HEK293 (cell line): ENCODE measurements around the gene CACNG1.

Experiments
- CTCF ChIA-PET: fragments of 350-600 bp; formaldehyde crosslinking; extraction: SDS; loops from one replicate; lab custom pipeline; 2021; ENCODE audit warnings: antibody characterized with exemption; lab: Yijun Ruan, JAX
- POLR2A ChIA-PET: fragments of 300-600 bp; formaldehyde crosslinking; extraction: SDS; loops from one replicate; lab custom pipeline; 2020; ENCODE audit warnings: antibody characterized with exemption, inconsistent platforms; lab: Yijun Ruan, JAX
- H3K27ac ChIP-seq: fragments of 200-500 bp; sonication (Bioruptor generic); 2 replicates; pipeline ENCODE4 v1.5.1; 2014; ENCODE audit warnings: low read depth, low read length, control low read depth, inconsistent platforms; ENCODE audit errors: extremely low read depth
- H3K36me3 ChIP-seq, 2 experiments: fragments of 200-500 bp in 1 of 2; sonication (Bioruptor generic) in 1 of 2; 1 replicate in 1 of 2; 2 replicates in 1 of 2; pipeline ENCODE4 v1.5.1; 2014 to 2017; ENCODE audit warnings: inconsistent platforms in 2 of 2, low read length in 2 of 2; ENCODE audit not compliant: control insufficient read depth in 2 of 2, insufficient read depth in 1 of 2
- H3K4me1 ChIP-seq: fragments of 200-500 bp; sonication (Bioruptor generic); 2 replicates; pipeline ENCODE4 v1.5.1; 2014; ENCODE audit warnings: mild to moderate bottlenecking, low read length, inconsistent platforms; ENCODE audit not compliant: control insufficient read depth, insufficient read depth
- H3K4me3 ChIP-seq: 2 replicates; pipeline ENCODE4 v1.5.1; 2011; ENCODE audit warnings: low read depth, mild to moderate bottlenecking, control low read depth, low read length, moderate library complexity
- H3K9me3 ChIP-seq: fragments of 200-500 bp; sonication (Bioruptor generic); 2 replicates; pipeline ENCODE4 v1.5.1; 2014; ENCODE audit warnings: low read depth, low read length, inconsistent platforms; ENCODE audit not compliant: control insufficient read depth, insufficient read depth
- CTCF ChIP-seq: fragments of 450-650 bp; formaldehyde crosslinking; IDR thresholded peaks from 2 replicates; pipeline ENCODE4 v1.5.1; 2016; ENCODE audit warnings: missing biosample characterization, missing genetic modification characterization
- IKZF3 ChIP-seq: fragments of 450-650 bp; IDR thresholded peaks from 2 replicates; pipeline ENCODE4 v1.5.0; 2018; ENCODE audit warnings: missing biosample characterization, mild to moderate bottlenecking, missing genetic modification characterization, moderate library complexity
- KLF10 ChIP-seq: fragments of 450-650 bp; IDR thresholded peaks from 2 replicates; pipeline ENCODE4 v1.5.1; 2018; ENCODE audit warnings: missing biosample characterization, mild to moderate bottlenecking, missing genetic modification characterization
- KLF17 ChIP-seq: fragments of 450-650 bp; formaldehyde crosslinking; IDR thresholded peaks from 2 replicates; pipeline ENCODE4 v1.5.1; 2016; ENCODE audit warnings: missing biosample characterization, missing genetic modification characterization
- KLF7 ChIP-seq: fragments of 450-650 bp; formaldehyde crosslinking; IDR thresholded peaks from 2 replicates; pipeline ENCODE4 v1.5.1; 2016; ENCODE audit warnings: missing biosample characterization, missing genetic modification characterization, borderline replicate concordance
- PRDM4 ChIP-seq: fragments of 450-650 bp; formaldehyde crosslinking; IDR thresholded peaks from 2 replicates; pipeline ENCODE4 v1.5.1; 2017; ENCODE audit warnings: missing biosample characterization, missing genetic modification characterization
- ZBTB26 ChIP-seq: fragments of 450-650 bp; formaldehyde crosslinking; optimal IDR thresholded peaks from 2 replicates; pipeline ENCODE3; 2016; ENCODE audit warnings: missing biosample characterization, mild to moderate bottlenecking, missing genetic modification characterization
- ZBTB44 ChIP-seq: fragments of 450-650 bp; IDR thresholded peaks from 2 replicates; pipeline ENCODE4 v1.5.1; 2018; ENCODE audit warnings: missing biosample characterization, mild to moderate bottlenecking, missing genetic modification characterization
- ZNF174 ChIP-seq: fragments of 450-650 bp; formaldehyde crosslinking; IDR thresholded peaks from 2 replicates; pipeline ENCODE4 v1.5.0; 2017; ENCODE audit warnings: missing biosample characterization, mild to moderate bottlenecking, missing genetic modification characterization
- ZNF548 ChIP-seq: fragments of 450-650 bp; formaldehyde crosslinking; IDR thresholded peaks from 2 replicates; pipeline ENCODE4 v1.5.1; 2016; ENCODE audit warnings: missing biosample characterization, missing genetic modification characterization
- ZNF571 ChIP-seq: fragments of 450-650 bp; formaldehyde crosslinking; IDR thresholded peaks from 2 replicates; pipeline ENCODE4 v1.5.0; 2017; ENCODE audit warnings: missing biosample characterization, missing genetic modification characterization
- ZNF645 ChIP-seq: fragments of 450-650 bp; formaldehyde crosslinking; IDR thresholded peaks from 2 replicates; pipeline ENCODE4; 2016; ENCODE audit warnings: missing biosample characterization, missing genetic modification characterization
- ZNF704 ChIP-seq: fragments of 450-650 bp; formaldehyde crosslinking; IDR thresholded peaks from 2 replicates; pipeline ENCODE4 v1.5.1; 2016; ENCODE audit warnings: missing biosample characterization, missing genetic modification characterization
- TF ChIP-seq, protein P1 (sequence below): fragments of 450-650 bp; formaldehyde crosslinking; IDR thresholded peaks from 2 replicates; pipeline ENCODE4 v1.5.1; 2017; ENCODE audit warnings: missing biosample characterization, mild to moderate bottlenecking, missing genetic modification characterization, moderate library complexity
- TF ChIP-seq, protein P2 (sequence below): fragments of 450-650 bp; formaldehyde crosslinking; conservative IDR thresholded peaks from 2 replicates; pipeline ENCODE4 v1.5.1; 2016; ENCODE audit warnings: low read depth, missing biosample characterization, missing genetic modification characterization

Gene CACNG1

GRCh38 chr17:67059372-67059771 is 15.0 kb downstream of the CACNG1 start:
- CTCF ChIA-PET = no interaction called here
- TF ChIP-seq, protein P1, sequence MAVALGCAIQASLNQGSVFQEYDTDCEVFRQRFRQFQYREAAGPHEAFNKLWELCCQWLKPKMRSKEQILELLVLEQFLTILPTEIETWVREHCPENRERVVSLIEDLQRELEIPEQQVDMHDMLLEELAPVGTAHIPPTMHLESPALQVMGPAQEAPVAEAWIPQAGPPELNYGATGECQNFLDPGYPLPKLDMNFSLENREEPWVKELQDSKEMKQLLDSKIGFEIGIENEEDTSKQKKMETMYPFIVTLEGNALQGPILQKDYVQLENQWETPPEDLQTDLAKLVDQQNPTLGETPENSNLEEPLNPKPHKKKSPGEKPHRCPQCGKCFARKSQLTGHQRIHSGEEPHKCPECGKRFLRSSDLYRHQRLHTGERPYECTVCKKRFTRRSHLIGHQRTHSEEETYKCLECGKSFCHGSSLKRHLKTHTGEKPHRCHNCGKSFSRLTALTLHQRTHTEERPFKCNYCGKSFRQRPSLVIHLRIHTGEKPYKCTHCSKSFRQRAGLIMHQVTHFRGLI (tag by site-specific recombination) = peak; percentile 72; the same call in 1 of the 2 replicates
- TF ChIP-seq ZBTB26 (tag by site-specific recombination) (no peak), KLF17 (tag by site-specific recombination) (no peak)
- Histone ChIP-seq H3K9me3 (no peaks in the 10 kb centered on the region), H3K4me3 (no peak overlapping the region), H3K27ac (no peak overlapping the region), H3K36me3 (no peaks in the 10 kb centered on the region), H3K4me1 (no peaks in the 10 kb centered on the region)
- POLR2A ChIA-PET = no interaction called here

GRCh38 chr17:67063141-67063540 is 18.8 kb downstream of the CACNG1 start:
- Histone ChIP-seq H3K4me3 (no peak overlapping the region), H3K27ac (no peak overlapping the region), H3K4me1 (no peaks in the 10 kb centered on the region), H3K9me3 (no peaks in the 10 kb centered on the region), H3K36me3 (no peaks in the 10 kb centered on the region)
- ChIA-PET POLR2A (no interaction called here), CTCF (interaction anchor here (0.5 to 0.7 kb wide), 2 partner anchors 62 to 294 kb away, joined by 3 to 4 read pairs; no protein-coding TSS in a partner anchor)
- TF ChIP-seq IKZF3 (tag by site-specific recombination) (no peak), CTCF (no peak), ZNF645 (tag by site-specific recombination) (no peak), ZBTB44 (tag by site-specific recombination) (no peak), ZNF704 (tag by site-specific recombination) (no peak), ZNF571 (tag by site-specific recombination) (no peak), KLF10 (no peak), ZNF548 (tag by site-specific recombination) (no peak), PRDM4 (tag by site-specific recombination) (no peak), KLF7 (no peak), ZNF174 (tag by site-specific recombination) (no peak)
- TF ChIP-seq, protein P2, sequence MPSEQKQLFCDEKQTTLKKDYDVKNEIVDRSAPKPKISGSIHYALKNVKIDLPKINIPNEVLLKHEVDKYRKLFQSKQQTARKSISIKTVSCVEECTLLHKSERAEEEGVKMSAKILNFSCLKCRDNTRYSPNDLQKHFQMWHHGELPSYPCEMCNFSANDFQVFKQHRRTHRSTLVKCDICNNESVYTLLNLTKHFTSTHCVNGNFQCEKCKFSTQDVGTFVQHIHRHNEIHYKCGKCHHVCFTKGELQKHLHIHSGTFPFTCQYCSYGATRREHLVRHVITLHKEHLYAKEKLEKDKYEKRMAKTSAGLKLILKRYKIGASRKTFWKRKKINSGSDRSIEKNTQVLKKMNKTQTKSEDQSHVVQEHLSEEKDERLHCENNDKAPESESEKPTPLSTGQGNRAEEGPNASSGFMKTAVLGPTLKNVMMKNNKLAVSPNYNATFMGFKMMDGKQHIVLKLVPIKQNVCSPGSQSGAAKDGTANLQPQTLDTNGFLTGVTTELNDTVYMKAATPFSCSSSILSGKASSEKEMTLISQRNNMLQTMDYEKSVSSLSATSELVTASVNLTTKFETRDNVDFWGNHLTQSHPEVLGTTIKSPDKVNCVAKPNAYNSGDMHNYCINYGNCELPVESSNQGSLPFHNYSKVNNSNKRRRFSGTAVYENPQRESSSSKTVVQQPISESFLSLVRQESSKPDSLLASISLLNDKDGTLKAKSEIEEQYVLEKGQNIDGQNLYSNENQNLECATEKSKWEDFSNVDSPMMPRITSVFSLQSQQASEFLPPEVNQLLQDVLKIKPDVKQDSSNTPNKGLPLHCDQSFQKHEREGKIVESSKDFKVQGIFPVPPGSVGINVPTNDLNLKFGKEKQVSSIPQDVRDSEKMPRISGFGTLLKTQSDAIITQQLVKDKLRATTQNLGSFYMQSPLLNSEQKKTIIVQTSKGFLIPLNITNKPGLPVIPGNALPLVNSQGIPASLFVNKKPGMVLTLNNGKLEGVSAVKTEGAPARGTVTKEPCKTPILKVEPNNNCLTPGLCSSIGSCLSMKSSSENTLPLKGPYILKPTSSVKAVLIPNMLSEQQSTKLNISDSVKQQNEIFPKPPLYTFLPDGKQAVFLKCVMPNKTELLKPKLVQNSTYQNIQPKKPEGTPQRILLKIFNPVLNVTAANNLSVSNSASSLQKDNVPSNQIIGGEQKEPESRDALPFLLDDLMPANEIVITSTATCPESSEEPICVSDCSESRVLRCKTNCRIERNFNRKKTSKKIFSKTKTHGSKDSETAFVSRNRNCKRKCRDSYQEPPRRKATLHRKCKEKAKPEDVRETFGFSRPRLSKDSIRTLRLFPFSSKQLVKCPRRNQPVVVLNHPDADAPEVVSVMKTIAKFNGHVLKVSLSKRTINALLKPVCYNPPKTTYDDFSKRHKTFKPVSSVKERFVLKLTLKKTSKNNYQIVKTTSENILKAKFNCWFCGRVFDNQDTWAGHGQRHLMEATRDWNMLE = no peak
